GM19351 (cell line): Measurements from ENCODE around the gene PAX6.
"Not testable (repeated sequence)": the region's sequence is repeated elsewhere in the genome, so short reads cannot be mapped to it uniquely, and the experiment has no call there.

Experiments used
- ATAC-seq: cut with Tn5 transposase; IDR thresholded peaks from one replicate; pipeline ENCODE4 v1.9.1; 2021; ENCODE audit warnings: mild to moderate bottlenecking, moderate library complexity; ENCODE audit not compliant: unreplicated experiment

PAX6 gene

GRCh38 chr11:31770011-31770700 lies 41.0 kb downstream of the PAX6 start:
- ATAC-seq = no peak

GRCh38 chr11:31768749-31769640 lies 42.1 kb downstream of the PAX6 start:
- no peak for ATAC-seq

- no peak for ATAC-seq
Observed at GRCh38 chr11:31767685-31768084, 43.4 kb downstream of the PAX6 start.

- no peak for ATAC-seq
Observed at GRCh38 chr11:31767066-31767465, 44.1 kb downstream of the PAX6 start.

- no peak for ATAC-seq
Observed at GRCh38 chr11:31764766-31765165, 46.4 kb downstream of the PAX6 start.

- no peak for ATAC-seq
Observed at GRCh38 chr11:31764261-31764660, 46.9 kb downstream of the PAX6 start.

- ATAC-seq = no peak
Observed at GRCh38 chr11:31763296-31763695, 47.8 kb downstream of the PAX6 start.

GRCh38 chr11:31761636-31762035 lies 49.5 kb downstream of the PAX6 start:
- ATAC-seq = no peak

- ATAC-seq = no peak
Observed at GRCh38 chr11:31757260-31757835, 53.8 kb downstream of the PAX6 start.

GRCh38 chr11:31747581-31747980 lies 63.5 kb downstream of the PAX6 start:
- ATAC-seq = no peak

GRCh38 chr11:31740731-31741368 lies 70.3 kb downstream of the PAX6 start:
- ATAC-seq = not testable (repeated sequence)

- no peak for ATAC-seq
Observed at GRCh38 chr11:31740131-31740530, 71.0 kb downstream of the PAX6 start.
